Kidney glomerular epithelial cell (primary cell): ENCODE measurements around the gene CBX8.
"Not testable (repeated sequence)": the region's sequence is repeated elsewhere in the genome, so short reads cannot be mapped to it uniquely, and the experiment has no call there.

Source experiments
- DNase-seq: peaks from one replicate; lab custom pipeline; 2025; lab: John Stamatoyannopoulos, UW

The CBX8 gene

DNA sequence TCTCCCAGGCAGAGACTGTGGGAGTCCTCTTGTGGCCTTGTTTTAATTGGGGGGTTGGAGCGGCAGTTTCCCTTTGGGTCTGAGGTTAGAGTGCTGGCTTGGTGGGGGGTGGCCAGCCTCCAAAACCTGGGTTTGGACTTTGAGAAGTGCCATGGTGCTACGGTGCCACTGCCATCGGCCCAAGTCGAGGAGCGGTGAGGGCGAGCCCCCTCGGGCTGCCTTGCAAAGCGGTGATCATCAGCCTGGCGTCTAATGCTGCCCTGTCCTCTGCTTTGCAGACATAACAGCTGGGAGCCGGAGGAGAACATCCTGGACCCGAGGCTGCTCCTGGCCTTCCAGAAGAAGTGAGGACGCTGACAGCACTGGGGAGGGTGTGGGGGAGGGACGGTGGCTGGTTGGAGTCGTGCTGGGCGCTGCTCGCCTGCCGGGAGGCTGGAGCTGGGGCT lies 17.8 kb downstream of the CBX8 start:
- DNase-seq: no peak

DNA sequence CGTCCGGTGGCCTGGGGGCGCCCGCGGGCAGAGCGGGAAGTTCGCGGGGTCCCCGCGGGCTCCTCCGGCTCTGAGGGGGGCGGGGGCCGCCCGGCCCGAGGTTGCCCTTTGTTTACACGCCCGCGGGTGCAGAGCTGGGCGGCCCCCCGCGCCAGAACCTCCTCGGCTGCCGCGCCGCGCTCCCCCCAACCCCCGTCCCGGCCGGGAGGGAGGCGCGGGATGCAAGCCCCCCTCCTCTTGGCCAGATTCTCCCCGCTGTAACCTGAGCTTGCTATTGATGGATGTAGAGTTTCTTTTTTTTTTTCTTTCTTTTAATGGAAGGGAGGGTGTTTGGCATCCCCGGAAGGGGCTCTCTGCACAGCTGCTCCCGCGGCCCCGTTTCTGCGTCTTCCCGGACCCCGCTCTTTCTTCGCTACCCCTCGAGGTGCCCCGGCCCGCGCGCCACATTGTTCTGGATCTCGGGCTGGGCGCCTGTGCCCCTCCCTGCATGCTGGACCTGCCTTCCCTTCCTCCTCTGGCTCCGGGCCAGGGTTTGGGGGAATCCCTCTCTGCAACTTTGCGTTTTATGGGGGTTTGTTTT lies 18.3 kb downstream of the CBX8 start:
- DNase-seq: no peak

DNA sequence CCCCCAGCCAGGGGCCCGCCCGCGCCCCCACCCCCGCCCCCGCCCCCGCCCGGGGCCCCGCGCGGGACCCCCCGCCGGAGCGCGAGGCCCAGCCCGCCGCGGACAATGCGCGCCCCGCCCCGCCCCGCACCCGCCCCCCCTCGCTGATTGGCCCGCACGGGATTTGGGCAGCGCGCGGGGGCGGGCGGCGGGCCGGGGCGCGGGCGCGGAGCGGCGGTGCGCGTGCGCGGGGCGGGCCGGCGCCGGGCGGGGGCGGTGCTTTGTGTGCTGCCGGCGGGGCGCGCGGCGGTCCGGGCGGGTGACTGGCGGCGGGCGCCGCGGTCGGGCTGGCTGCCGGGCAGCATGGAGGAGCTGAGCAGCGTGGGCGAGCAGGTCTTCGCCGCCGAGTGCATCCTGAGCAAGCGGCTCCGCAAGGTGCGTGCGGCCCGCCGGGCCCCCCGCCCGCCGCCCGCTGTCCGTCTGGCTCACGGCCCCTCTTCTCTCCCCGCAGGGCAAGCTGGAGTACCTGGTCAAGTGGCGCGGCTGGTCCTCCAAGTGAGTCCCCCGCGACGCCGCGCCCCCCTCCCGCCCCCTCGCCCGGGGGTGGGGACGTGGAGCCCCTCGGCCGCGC lies 18.9 kb downstream of the CBX8 start, which contains the start of gene CBX2:
CBX2 (plus strand) TSS at position 255 of the 610 bp plus-strand sequence; CDS start at position 343, 88 bp downstream.
- DNase-seq: peak; percentile 50

DNA sequence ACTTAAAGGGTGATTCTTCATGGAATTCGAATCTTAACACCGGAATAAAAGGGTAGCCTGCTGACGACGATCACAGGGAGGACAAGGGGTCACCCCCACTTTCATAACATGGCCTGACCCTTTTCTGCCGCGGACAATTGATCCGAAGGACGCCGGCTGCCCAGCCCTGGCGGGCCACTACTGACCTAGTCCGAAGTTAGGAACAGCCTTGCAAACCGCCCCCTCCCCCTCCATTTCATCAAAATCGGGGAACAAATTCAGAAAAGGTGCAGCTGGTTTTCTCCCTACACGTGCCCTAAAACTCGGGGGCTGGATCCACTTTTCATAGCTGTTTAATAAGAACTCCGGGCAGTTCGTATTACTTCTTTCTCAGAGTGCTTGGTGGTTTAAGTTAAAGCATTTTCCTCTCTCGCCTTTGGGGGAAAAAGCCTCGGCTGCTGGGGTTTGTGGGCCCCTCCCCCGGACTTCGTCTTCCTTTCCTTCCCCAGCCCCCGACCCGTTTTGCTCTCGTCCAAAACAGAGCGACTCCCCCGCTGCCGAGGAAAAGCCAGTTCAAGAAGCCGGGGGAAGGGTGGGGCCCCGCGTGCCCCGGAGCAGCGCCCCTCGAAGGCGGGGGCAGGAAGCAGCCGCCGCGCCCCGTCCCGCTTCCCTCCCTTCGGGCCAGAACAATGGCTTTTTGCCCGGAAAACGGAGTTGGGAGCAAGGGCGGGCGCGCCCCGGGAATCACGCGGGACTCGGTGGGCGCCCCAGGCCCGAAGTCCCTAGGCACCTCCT lies 19.6 kb downstream of the CBX8 start:
- no peak for DNase-seq

DNA sequence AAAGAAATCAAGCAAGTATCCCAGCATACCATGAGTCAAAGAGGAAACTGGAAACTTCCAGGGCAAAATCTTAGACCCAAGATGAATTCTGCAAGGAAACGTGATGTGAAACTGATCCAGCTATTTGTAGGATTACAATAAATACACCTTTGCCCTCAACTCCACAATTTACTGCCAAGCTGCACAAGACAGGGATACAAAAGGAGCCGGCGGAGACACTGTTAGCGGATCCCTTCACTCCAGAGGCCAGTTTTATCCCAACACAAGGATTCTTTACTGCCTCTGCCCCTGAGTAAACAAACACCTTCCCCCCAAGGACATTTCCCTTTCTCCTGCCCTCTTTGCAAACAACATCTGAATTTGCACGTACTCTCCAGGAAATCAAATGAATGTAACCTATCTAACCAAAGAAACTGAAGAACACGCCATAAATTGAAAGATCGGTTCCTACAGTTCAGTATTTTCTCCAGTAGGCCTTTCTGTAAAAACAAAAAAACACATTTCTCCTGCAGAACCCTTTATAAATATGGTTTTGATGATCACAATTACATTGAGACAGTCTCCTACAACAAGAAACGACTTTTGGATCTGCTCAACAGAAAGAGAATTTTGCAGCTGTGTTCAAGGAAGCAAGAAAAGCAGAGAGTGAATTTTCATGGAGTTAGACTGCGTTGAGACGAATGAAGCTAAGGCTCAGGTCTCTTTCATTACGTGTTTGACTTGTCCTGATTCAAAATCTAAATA lies 20.3 kb downstream of the CBX8 start:
- no peak for DNase-seq

DNA sequence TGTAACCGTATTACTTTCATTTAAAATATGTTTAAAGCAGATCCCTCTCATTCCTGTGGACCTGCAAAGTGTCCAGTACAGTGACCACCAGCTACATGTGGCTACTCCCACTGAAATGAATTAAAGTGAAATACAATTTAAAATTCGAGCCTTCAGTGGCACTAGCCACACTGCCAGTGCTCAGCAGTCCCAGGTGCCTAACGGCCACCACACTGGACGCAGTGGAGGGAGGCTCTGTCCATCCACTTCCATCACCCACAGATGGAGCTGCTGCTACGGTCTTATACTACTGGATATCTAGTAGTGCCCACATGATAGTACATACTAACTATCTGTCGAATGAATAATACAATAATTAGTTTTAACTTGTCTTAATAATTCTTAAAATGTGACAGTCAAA lies 21.2 kb downstream of the CBX8 start:
- DNase-seq: no peak

DNA sequence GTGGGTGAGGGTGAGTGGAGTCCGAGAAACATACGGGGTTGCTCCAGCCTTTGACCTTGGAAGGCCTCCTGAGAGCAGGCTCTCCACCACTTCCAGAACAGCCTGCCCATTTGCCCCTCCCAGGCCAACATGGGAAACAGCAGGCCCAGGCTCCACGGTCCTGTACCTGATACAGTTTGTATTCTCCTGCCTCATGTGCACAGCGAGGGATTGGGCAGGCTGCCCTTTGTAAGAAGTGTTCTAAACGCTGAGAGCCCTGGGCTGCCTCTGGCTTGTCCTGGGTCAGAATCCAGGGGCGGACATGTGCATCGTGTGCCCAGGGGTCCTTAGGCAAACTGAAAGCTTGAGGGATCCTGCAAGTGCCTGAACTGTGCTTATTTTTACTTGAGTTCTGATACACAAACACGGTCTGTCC lies 22.3 kb downstream of the CBX8 start:
- DNase-seq: no peak

DNA sequence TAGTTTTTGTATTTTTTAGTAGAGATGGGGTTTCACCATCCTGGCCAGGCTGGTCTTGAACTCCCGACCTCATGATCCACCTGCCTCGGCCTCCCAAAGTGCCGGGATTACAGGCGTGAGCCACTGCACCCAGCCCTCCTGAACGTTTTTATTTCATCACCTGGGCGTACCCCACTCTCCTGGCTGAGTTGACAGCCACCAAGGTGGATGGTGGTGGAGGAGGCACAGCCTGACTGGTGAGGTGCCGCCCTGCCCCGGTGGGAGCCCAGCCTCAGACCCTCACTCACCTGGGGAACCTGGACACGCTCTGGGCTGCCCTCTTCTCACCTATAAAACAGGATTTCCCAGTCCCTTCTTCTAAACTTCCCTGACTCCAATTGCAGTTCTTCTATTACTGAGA lies 24.2 kb downstream of the CBX8 start:
- not testable (repeated sequence) for DNase-seq

DNA sequence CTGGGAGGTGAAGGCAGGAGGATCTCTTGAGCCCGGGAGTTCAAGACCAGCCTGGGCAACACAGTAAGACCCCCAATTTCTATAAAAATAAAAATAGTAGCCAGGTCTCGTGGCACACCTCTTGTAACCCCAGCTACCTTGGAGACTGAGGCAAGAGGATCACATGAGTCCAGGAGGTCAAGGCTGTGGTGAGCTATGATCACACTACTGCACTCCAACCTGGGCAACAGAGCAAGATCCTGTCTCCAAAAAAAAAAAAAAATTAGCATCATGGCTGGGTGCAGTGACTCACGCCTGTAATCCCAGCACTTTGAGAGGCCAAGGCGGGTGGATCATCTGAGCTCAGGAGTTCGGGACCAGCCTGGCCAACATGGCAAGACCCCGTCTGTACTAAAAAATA lies 25.6 kb downstream of the CBX8 start:
- no peak for DNase-seq

DNA sequence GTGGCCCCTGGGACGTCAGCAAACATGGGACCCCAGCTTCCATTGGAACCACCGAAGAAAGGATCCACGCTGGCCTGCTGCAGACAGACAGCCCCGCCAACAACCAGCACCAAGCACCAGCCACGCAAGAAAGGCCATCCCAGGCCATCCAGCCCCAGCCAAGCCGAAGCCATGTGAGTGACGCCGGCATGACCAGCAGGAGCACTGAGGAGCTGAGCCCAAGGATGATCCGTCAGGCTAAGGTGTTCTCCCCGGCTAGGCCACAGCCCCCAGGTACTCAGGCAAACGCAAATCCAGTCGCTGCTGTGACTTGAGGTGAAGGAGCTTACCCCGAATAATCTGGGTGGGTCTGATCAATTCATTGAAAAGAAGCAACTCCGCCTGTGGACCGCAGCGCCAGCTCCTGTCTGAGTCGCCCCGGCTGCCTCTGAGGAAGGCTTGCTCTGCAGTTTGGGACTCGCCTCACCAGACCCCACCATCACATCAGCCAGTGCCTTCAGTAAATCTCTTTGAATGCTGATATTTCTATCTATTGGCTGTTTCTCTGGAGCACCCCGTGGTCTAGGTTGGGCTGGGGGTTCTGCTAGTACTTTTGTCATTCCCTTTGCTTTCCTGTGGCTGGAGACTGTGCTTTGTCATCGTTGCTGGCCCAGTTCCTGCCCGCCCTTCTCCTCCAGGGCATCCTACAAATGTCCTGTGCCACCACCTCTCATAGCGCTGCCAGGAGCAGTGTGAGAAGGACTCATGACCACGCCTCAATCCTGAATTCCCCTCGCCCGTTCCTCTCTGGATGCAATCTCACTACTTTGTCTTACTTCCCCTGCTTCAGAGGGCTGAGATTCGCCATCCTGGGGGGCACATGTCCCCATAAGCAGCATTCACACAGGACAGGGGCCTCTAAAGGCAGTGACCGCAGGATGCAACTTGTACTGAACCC lies 27.0 kb downstream of the CBX8 start:
- no peak for DNase-seq

DNA sequence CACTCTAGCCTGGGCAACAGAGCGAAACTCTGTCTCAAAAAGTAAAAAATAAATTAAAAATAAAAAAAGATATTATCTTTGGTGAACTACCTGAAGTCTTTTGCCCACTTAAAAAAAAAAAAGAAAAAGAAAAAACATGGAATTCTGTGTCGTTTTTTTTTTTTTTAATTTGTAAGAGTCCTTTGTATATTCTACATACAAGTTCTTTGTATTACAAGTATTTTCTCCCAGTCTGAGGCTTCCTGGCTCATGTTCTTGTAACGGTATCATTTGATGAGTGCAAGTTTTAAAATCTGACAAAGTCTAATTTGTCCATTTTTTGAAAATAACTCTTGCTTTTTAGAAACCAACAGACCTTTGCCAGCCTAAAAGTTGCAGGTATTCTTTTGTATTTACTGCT lies 31.2 kb downstream of the CBX8 start:
- DNase-seq: no peak

DNA sequence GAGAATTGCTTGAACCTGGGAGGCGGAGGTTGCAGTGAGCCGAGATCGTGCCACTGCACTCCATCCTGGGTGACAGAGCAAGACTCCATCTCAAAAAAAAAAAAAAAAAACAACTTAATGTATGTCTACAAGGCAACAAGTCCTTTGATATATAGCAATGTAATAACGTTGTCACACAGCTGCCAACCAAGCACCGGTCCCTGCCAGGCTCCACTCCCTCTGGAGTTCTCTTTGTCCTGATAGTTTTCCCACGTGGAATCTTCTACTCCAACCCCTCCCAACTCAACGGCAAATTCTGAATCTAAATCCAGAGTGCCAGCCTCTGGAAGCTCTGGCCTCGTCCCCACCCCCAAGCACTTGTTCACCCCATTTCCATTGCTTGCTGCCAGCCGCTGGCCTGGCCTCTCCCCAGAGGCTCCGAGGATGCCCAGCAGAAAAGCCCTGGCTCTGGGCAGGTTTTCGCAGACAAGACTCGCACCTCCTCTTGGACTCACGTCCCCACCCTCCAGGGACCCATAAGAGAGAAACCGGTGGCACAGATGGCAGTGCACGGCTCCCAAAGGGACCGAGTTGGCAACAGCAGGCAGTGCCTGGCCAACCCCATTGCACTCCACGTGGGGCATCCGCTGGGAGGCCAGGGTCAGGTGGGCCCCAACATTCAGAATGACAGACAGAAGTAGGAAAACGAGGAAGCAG lies 34.8 kb downstream of the CBX8 start:
- no peak for DNase-seq

DNA sequence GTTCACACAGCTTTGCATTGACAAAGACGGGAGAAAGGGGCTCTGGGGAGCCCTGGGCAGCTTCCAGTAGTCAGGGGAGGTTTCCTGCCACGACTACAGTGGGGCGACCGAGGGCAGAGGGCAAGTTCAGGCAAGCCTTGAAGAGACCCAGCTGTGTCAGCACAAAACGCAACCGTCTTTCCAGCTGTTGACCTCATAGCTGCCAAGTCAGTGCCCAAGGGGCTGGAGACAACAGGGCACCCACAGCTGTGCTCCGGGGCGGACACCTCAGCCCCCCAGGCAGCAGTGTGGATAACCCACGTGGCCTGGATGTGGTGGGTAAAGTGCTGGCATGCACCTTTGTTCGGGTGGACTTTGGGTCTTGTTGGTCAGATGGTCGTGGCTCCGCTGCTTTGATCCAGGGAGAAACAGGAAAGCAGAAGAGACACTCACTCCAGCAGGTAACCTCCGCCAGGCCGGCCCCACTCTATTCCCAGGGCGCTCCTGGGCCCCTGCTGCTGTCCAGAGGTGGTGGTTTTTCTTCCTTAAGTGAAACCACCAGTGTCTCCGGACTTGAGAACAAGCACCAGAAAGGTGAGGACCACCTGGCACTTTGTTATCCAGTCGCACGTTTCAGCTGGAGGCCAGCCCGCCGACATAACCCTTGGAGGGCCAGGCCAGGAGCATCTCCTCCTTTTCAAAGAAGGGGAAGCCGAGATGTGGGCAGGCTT lies 36.5 kb downstream of the CBX8 start:
- DNase-seq: no peak

DNA sequence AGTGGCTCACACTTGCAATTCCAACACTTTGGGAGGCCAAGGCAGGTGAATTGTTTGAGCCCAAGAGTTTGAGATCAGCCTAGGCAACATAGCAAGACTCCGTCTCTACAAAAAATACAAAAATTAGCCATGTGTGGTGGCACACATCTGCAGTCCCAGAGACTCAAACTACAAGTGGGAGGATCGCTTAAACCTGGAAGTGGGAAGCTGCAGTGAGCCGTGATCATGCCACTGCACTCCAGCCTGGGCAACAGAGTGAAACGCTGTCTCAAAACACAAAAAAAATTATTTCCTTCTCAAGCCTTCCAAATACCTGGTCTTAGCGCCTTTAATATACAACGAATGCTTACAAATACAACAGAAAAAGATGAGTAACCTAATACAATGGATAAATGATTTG lies 38.6 kb downstream of the CBX8 start:
- DNase-seq: no peak

DNA sequence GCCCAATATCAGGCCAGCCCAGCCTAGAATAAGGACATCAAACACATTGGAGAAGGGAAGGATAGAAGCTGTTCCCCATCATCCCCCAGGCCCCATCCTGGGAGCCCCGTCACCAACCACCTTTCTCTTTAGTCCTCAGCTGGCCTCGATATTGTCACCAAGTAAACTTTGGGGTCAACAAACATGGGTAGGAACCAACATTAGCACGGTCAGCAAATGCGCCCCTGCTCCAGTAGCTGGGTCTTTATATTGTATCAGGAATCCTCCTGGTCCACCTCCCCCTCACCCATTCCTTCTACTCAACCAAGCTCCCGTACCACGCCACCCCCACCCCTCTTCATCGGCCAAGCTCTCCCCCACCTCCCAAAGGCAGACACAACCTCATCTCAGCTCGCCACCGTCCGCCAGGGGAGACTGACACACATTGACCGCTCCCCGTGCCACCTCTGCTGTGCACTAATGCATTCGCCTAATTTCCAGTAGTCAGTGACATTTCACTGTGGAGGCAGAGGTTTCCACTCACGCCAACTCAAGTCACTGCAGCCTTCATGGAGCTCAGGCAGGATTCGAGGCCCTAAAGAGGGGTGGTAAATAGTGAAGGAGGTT lies 39.6 kb downstream of the CBX8 start:
- DNase-seq: no peak

DNA sequence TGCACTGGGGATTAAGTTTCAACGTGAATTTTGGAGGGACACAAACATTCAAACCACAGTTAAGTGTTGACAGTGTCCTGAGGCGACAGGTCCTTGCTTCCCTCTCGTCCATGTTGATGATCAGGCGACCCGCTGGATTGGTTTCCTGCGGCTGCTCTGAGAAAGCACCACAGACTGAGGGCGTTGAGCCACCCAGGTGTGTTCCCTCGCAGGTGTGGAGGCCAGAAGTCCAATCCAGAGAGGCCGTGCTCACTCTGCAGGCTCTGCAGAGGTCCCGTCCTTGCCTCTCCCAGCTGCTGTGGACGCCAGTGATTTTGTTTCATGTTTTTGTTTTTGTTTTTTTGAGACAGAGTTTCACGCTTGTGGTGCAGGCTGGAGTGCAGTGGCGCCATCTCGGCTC lies 41.3 kb downstream of the CBX8 start:
- no peak for DNase-seq

DNA sequence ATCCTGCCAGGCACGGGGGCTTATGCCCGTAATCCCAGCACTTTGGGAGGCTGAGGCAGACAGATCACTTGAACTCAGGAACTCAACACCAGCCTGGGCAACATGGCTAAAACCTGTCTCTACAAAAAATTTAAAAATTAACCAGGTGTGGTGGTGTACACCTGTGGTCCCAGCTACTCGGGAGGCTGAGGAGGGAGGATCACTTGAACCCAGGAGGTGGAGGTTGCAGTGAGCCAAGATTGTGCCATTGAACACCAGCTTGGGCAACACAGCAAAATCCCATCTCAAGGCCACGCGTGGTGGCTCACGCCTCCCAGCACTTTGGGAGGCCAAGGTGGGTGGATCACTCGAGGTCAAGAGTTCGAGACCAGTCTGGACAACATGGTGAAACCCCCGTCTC lies 42.0 kb downstream of the CBX8 start:
- DNase-seq: not testable (repeated sequence)

DNA sequence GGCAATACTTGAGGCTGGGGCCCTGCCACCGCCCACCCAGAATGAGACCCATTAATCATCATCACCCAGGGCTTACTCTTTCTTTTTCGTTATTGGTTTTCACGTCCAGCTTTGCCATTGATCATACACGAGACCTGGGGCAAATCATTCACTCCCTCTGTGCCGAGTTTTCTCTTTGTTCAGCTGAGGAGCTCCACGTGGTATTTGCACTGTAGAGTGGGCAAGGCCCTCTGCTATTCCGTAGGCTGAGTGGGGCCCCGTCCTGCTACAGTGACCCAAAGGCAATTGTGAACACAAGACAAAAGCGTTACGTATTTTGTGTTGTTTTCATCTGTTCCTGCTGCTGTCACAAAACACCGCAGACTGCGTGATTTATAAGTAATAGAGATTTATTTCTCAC lies 42.5 kb downstream of the CBX8 start:
- no peak for DNase-seq

DNA sequence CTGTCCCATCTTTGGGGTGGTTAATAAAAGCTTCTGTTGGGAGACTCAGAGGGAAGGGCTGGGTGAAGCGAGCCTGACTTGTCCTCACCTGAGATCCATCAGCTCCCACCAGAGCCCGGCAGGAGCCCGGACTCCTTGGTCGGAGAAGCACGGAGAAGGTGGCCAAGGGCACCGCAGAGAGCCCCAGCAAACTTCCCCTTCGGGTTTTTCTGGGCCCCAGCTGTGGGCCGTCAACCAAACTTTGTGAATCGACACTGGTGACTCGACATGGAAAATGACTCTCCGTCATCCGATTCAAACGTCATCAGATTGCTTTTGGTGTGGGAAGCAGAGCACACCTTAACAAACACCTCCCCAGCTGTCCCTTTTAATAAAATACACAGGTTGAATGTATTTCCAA lies 44.7 kb downstream of the CBX8 start:
- no peak for DNase-seq
